Gastroesophageal sphincter (tissue), 3 donors: ENCODE measurements around the gene CASQ1.

Source experiments
- CTCF ChIP-seq, 4 experiments: fragments of 200-600 bp in 2 of 4; fragments of 450-650 bp in 2 of 4; sonication (generic) in 1 of 4; IDR thresholded peaks; one replicate each; pipeline ENCODE4 v1.5.1; 2017 to 2019; ENCODE audit warnings: antibody characterized with exemption in 4 of 4, mild to moderate bottlenecking in 2 of 4, moderate library complexity in 2 of 4
- EP300 ChIP-seq: sonication (generic); formaldehyde crosslinking; IDR thresholded peaks from one replicate; pipeline ENCODE4 v1.6.1; 2017; ENCODE audit warnings: antibody characterized with exemption, mild to moderate bottlenecking
- POLR2A ChIP-seq, 2 donors: fragments of 450-650 bp; IDR thresholded peaks; one replicate each; pipeline ENCODE4 v1.6.1; 2017; ENCODE audit warnings: antibody characterized with exemption in 2 of 2, mild to moderate bottlenecking in 2 of 2, moderate library complexity in 1 of 2
- POLR2AphosphoS5 ChIP-seq: sonication (generic); formaldehyde crosslinking; IDR thresholded peaks from one replicate; pipeline ENCODE4 v1.6.1; 2017; ENCODE audit warnings: antibody characterized with exemption

GRCh38 chr1:160196143-160196542, 5.8 kb downstream of the CASQ1 start:
- TF ChIP-seq CTCF (IDR thresholded peaks at IDR 0.05) (no peak), POLR2A (IDR thresholded peaks at IDR 0.05) (no peak), EP300 (no peak), POLR2AphosphoS5 (no peak)
